ENCODE results near the gene MOSMO. TPM values are rescaled to one million over a fixed set of nuclear protein-coding genes. Genes with fewer than 3 reads are reported as not detected.
A peak's percentile ranks its signal among the peaks of the same experiment; 100 is the strongest.

The MOSMO gene
- total and polyA plus RNA-seq, 8 donors, result 3.7 to 8.0 (median 5.1) TPM

- no peak for TF ChIP-seq CTCF (IDR thresholded peaks at IDR 0.05)
- no peak overlapping the region for H3K4me3 ChIP-seq
- no peaks in the 10 kb centered on the region for H3K4me1 ChIP-seq
- intact Hi-C loops (cut with DNase I), result no loop called here
- ATAC-seq, result no peak
- no peak for DNase-seq
- FAIRE-seq, result no peak
- no peaks in the 10 kb centered on the region for H3K36me3 ChIP-seq
- no peaks in the 10 kb centered on the region for H3K9me3 ChIP-seq
- no peak overlapping the region for H3K27ac ChIP-seq
- WGBS, 2 donors, result 86 to 88% methylated on average over 1 of the region's 1 CpG
- no peaks in the 10 kb centered on the region for H3K27me3 ChIP-seq
Measured at GRCh38 chr16:22063888-22064467, 56.1 kb downstream of the MOSMO start.

- FAIRE-seq, result no peak
- Histone ChIP-seq H3K36me3 (no peaks in the 10 kb centered on the region), H3K27me3 (no peaks in the 10 kb centered on the region), H3K4me1 (peaks cover 0 to 2% (median 1%) of the 10 kb centered on the region in 3 donors), H3K9me3 (no peaks in the 10 kb centered on the region), H3K27ac (no peak overlapping the region), H3K4me3 (no peak overlapping the region)
- no peak for DNase-seq
- intact Hi-C loops (cut with DNase I), result no loop called here
- WGBS, 2 donors, result 91 to 97% methylated on average over 1 of the region's 1 CpG
- TF ChIP-seq CTCF (IDR thresholded peaks at IDR 0.05), result no peak
- no peak for ATAC-seq
Measured at GRCh38 chr16:22065252-22065651, 57.3 kb downstream of the MOSMO start.

DNA sequence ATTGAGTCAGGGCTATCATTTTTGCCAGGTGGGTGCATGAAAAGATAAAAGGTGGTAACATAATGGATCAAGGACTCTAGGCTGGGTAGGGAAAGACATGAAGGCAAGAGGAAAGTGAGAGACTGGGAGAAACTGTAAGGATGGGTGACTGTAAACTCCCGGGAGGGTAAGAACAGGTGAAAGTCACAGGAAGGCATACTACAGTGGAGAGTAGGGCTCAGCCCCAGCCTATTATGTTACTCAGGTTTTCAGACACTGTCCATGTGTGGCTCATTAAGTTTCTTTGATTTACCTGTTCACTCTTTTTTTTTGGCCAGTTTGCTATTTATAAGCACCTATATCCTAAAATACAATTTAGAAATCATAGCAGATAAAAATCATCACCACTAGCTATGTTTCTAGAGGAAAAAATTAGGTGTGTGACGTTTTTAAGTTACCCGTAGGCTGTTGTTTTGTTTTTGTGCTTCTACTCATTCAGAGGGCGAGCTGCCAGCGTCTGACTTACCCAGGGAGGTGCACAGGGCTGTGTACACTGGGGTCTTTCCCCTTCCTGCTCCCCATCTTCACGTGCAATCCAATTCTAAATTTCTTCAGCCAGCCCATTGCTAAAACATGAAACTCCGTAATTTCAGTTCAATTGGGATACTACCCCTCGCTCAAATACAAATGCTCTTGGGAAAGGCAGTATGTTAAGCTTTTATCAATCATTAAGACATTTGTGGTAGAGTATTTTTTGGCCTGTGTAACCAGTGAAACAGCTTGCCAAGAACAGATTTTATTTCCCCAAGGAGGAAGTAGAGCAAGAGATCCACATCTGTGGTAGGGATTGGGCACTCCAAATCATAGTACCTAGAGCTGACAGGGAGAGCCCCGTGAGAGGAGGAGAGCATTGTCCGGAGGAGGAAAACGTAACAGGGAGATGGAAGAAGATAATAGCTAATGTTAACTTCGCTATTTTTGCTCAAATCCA is 62.7 kb downstream of the MOSMO start:
- no peaks in the 10 kb centered on the region for H3K9me3 ChIP-seq
- ATAC-seq (peak; percentile 57 to 81 (median 60)), DNase-seq (no peak), FAIRE-seq (no peak)
- H3K4me3 ChIP-seq, result no peak overlapping the region
- no peak for TF ChIP-seq CTCF (IDR thresholded peaks at IDR 0.05)
- 51 to 60% methylated on average over 12 of the region's 12 CpGs for WGBS, 2 donors
- no peaks in the 10 kb centered on the region for H3K27me3 ChIP-seq
- no peak overlapping the region for H3K27ac ChIP-seq
- H3K4me1 ChIP-seq, result peaks cover 0 to 13% (median 8%) of the 10 kb centered on the region in 3 donors
- no peaks in the 10 kb centered on the region for H3K36me3 ChIP-seq
- intact Hi-C loops (cut with DNase I), result loop anchor here in 2 of 3 donors (5.0 to 10.0 kb wide), 2 partner anchors 58 to 66 kb away; partner anchors contain the start of genes MOSMO (in 1 of the 2) and PDZD9 (in 1 of the 2)

DNA sequence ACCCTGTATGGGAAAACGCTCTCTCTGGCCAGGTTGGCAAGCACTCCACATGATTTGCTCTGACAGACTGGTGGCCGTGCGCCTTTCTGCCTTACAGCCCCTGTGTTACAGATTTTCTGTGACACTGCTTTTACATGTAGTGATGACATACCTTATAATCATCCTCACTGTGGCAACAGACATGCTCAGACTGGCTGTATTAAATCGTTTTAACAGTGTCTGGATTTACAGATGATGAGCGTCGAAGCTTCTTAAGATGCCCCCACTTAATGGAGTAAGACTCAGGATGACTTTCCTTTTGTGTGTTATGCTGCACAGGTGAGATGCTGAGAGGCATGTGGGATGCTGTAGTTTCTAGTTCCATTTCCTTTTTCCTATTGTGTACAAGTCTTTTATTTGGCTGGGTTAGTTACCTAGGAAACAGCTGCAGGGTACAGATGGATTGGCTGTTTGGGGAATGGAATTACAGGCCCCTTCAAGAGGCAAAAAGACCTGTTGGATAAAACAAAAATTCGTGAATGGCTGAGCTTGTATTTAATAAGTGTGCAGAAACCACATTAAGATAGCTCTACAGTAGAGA is 63.5 kb downstream of the MOSMO start:
- intact Hi-C loops (cut with DNase I), result loop anchor here in 2 of 3 donors (5.0 to 10.0 kb wide), 2 partner anchors 59 to 67 kb away; partner anchors contain the start of genes MOSMO (in 1 of the 2) and PDZD9 (in 1 of the 2)
- H3K27ac ChIP-seq, result no peak overlapping the region

More for the DNA sequence above, 63.5 kb downstream of the MOSMO start:
- no peaks in the 10 kb centered on the region for H3K9me3 ChIP-seq
- no peak overlapping the region for H3K4me3 ChIP-seq
- H3K27me3 ChIP-seq, result no peaks in the 10 kb centered on the region
- no peaks in the 10 kb centered on the region for H3K36me3 ChIP-seq
- no peak for DNase-seq
- no peak for FAIRE-seq
- peaks cover 0 to 13% (median 8%) of the 10 kb centered on the region in 3 donors for H3K4me1 ChIP-seq
- peak in 1 of 4 donors; percentile 37 for ATAC-seq
- no peak for TF ChIP-seq CTCF (IDR thresholded peaks at IDR 0.05)
- WGBS, 2 donors, result 72 to 73% methylated on average over 7 of the region's 7 CpGs
